ENCODE data around the gene SMIM12.

The SMIM12 gene

DNA sequence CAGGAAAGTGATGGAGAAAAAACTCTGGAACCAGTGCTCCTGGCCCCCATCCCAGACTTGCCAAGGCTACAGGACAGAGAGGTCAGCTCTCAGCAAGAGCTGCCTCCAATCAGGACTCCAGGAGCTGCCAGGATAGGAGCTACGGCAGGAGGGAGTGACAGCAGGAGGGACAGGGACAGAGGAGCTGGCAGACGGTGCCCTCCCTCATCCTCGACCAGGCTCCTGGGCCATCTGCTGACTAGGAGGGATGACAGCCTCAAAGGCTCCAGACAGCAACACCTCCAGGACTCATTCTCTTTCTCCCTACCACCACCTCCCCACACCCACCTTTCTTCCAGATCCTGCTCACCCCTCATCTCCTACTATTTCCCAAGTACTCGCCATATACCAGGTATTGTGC, 47.2 kb upstream of the SMIM12 start:
- Histone ChIP-seq H3K9me2 (replicated peaks; ENCODE audit: insufficient read depth, low read length) (no peaks in the 10 kb centered on the region), H3F3A (ENCODE audit: insufficient read depth, low read length) (no peaks in the 10 kb centered on the region), H3K4me3 (ENCODE audit: low read length) (no peak overlapping the region), H3K79me2 (ENCODE audit: low read length) (no peaks in the 10 kb centered on the region), H3K9me3 (replicated peaks; ENCODE audit: insufficient read depth, low read length) (no peaks in the 10 kb centered on the region), H3K4me2 (ENCODE audit: low read depth, low read length) (no peak overlapping the region), H3K27me3 (replicated peaks; ENCODE audit: insufficient read depth, low read length) (peaks cover 62% of the 10 kb centered on the region), H4K20me1 (ENCODE audit: insufficient read depth, low read length) (no peaks in the 10 kb centered on the region), H3K27ac (ENCODE audit: low read length) (no peak overlapping the region), H3K9ac (ENCODE audit: low read length) (no peak overlapping the region), H3K4me1 (ENCODE audit: low read length) (no peaks in the 10 kb centered on the region), H3K36me3 (replicated peaks; ENCODE audit: insufficient read depth, low read length) (no peaks in the 10 kb centered on the region), H2AFZ (ENCODE audit: low read length) (no peak overlapping the region)
- no peak for DNase-seq
- TF ChIP-seq, protein P1, sequence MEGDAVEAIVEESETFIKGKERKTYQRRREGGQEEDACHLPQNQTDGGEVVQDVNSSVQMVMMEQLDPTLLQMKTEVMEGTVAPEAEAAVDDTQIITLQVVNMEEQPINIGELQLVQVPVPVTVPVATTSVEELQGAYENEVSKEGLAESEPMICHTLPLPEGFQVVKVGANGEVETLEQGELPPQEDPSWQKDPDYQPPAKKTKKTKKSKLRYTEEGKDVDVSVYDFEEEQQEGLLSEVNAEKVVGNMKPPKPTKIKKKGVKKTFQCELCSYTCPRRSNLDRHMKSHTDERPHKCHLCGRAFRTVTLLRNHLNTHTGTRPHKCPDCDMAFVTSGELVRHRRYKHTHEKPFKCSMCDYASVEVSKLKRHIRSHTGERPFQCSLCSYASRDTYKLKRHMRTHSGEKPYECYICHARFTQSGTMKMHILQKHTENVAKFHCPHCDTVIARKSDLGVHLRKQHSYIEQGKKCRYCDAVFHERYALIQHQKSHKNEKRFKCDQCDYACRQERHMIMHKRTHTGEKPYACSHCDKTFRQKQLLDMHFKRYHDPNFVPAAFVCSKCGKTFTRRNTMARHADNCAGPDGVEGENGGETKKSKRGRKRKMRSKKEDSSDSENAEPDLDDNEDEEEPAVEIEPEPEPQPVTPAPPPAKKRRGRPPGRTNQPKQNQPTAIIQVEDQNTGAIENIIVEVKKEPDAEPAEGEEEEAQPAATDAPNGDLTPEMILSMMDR (IDR thresholded peaks at IDR 0.05; ENCODE audit: low read length): no peak
- no peak for TF ChIP-seq EZH2 (optimal IDR thresholded peaks at IDR 0.05; ENCODE audit: low read depth, low read length)

DNA sequence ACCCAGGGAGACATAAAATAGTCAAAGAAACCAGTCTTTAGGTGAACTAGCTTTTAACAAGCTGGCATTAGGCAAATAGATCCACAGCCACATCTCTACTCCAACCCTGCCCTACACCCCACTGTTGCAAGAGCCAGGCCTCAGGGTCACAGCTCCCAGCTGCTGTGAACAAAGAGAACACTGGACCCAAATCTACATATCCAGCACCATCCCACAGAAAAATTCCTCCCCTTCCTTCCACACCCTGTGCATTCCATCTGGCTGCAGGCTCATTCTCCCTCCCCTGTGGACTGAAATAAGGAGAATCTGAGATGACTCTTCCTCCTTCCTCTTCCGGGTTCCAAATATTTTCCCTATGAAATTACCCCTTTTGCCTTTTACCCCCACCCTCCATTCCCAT, 46.7 kb upstream of the SMIM12 start:
- no peak overlapping the region for H3K9ac ChIP-seq (ENCODE audit: low read length)
- H3K4me3 ChIP-seq (ENCODE audit: low read length): no peak overlapping the region
- H3K4me2 ChIP-seq (ENCODE audit: low read depth, low read length): no peak overlapping the region
- no peaks in the 10 kb centered on the region for H3K4me1 ChIP-seq (ENCODE audit: low read length)
- no peaks in the 10 kb centered on the region for H3K79me2 ChIP-seq (ENCODE audit: low read length)
- H3K27me3 ChIP-seq (replicated peaks; ENCODE audit: insufficient read depth, low read length): peaks cover 62% of the 10 kb centered on the region
- no peaks in the 10 kb centered on the region for H4K20me1 ChIP-seq (ENCODE audit: insufficient read depth, low read length)
- no peaks in the 10 kb centered on the region for H3K9me2 ChIP-seq (replicated peaks; ENCODE audit: insufficient read depth, low read length)
- DNase-seq: no peak
- H3K9me3 ChIP-seq (replicated peaks; ENCODE audit: insufficient read depth, low read length): no peaks in the 10 kb centered on the region
- no peaks in the 10 kb centered on the region for H3K36me3 ChIP-seq (replicated peaks; ENCODE audit: insufficient read depth, low read length)
- H3K27ac ChIP-seq (ENCODE audit: low read length): no peak overlapping the region
- TF ChIP-seq, protein P1 (IDR thresholded peaks at IDR 0.05; ENCODE audit: low read length): no peak
- TF ChIP-seq EZH2 (optimal IDR thresholded peaks at IDR 0.05; ENCODE audit: low read depth, low read length) (no peak), EZH2phosphoT487 (IDR thresholded peaks at IDR 0.05; ENCODE audit: low read length) (no peak)
- H2AFZ ChIP-seq (ENCODE audit: low read length): no peak overlapping the region
- H3F3A ChIP-seq (ENCODE audit: insufficient read depth, low read length): no peaks in the 10 kb centered on the region

DNA sequence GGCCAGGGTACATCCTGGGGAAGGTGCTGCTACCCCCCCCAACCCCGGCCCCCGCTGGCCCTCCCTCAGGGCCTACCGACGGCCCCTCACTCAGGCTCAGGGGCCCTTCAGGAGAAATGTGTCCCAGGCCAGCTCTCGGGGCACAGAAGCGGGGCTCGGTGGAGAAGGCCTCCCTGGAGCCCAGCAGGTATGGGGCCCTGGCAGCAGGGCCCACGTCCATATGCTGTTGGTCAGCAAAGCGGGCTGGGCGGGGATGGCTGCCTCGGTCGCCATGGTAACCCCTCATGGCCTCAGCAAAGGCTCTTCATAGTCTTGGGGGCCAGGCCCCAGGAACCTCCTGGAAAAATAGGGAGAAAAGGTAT, 45.5 kb upstream of the SMIM12 start:
- Histone ChIP-seq H3K79me2 (ENCODE audit: low read length) (no peaks in the 10 kb centered on the region), H3K4me1 (ENCODE audit: low read length) (no peaks in the 10 kb centered on the region), H3K4me2 (ENCODE audit: low read depth, low read length) (no peak overlapping the region), H3K36me3 (replicated peaks; ENCODE audit: insufficient read depth, low read length) (no peaks in the 10 kb centered on the region), H3K9ac (ENCODE audit: low read length) (no peak overlapping the region), H3F3A (ENCODE audit: insufficient read depth, low read length) (no peaks in the 10 kb centered on the region), H2AFZ (ENCODE audit: low read length) (no peak overlapping the region), H3K9me3 (replicated peaks; ENCODE audit: insufficient read depth, low read length) (no peaks in the 10 kb centered on the region), H3K4me3 (ENCODE audit: low read length) (no peak overlapping the region), H4K20me1 (ENCODE audit: insufficient read depth, low read length) (no peaks in the 10 kb centered on the region), H3K27ac (ENCODE audit: low read length) (no peak overlapping the region), H3K27me3 (replicated peaks; ENCODE audit: insufficient read depth, low read length) (peaks cover 66% of the 10 kb centered on the region), H3K9me2 (replicated peaks; ENCODE audit: insufficient read depth, low read length) (no peaks in the 10 kb centered on the region)
- TF ChIP-seq, protein P1 (IDR thresholded peaks at IDR 0.05; ENCODE audit: low read length): no peak
- TF ChIP-seq EZH2 (optimal IDR thresholded peaks at IDR 0.05; ENCODE audit: low read depth, low read length) (no peak), EZH2phosphoT487 (IDR thresholded peaks at IDR 0.05; ENCODE audit: low read length) (no peak)
- DNase-seq: no peak
